H1 (cell line): ENCODE results near the gene BCL2.

Experiments
- CHD1 ChIP-seq: IDR thresholded peaks from 2 replicates; pipeline ENCODE4 v1.6.1; 2012; ENCODE audit warnings: low read depth, low read length, improper control_type of control experiment
- EZH2 ChIP-seq: fragments of 200-600 bp; sonication (generic); IDR thresholded peaks from 2 replicates; pipeline ENCODE4 v1.7.1; 2012; ENCODE audit warnings: low read depth, mild to moderate bottlenecking, moderate library complexity, low read length, inconsistent platforms; ENCODE audit not compliant: severe bottlenecking
- GABPA ChIP-seq: IDR thresholded peaks from 2 replicates; pipeline ENCODE4 v1.6.1; 2011; ENCODE audit warnings: mild to moderate bottlenecking, low read length, moderate library complexity, borderline replicate concordance; ENCODE audit not compliant: insufficient read depth
- HDAC6 ChIP-seq: IDR thresholded peaks from one replicate; pipeline ENCODE4 v1.7.1; 2012; ENCODE audit warnings: low read depth, mild to moderate bottlenecking, inconsistent platforms, low read length, moderate library complexity
- POLR2AphosphoS5 ChIP-seq: IDR thresholded peaks from 2 replicates; pipeline ENCODE4 v1.6.1; 2011; ENCODE audit warnings: low read depth, low read length
- RFX5 ChIP-seq: IDR thresholded peaks from 2 replicates; pipeline ENCODE4 v1.6.1; 2011; ENCODE audit warnings: low read depth, low read length, improper control_type of control experiment, borderline replicate concordance
- SIN3A ChIP-seq, 2 experiments: IDR thresholded peaks in 1 of 2; conservative IDR thresholded peaks in 1 of 2; 2 replicates each; pipeline ENCODE4 v1.6.1; 2011 to 2012; ENCODE audit warnings: low read length in 2 of 2, improper control_type of control experiment in 1 of 2, low read depth in 1 of 2, mild to moderate bottlenecking in 1 of 2
- SIX5 ChIP-seq: IDR thresholded peaks from 2 replicates; pipeline ENCODE4 v1.6.1; 2011; ENCODE audit warnings: mild to moderate bottlenecking, low read depth, low read length
- SP1 ChIP-seq: IDR thresholded peaks from 2 replicates; pipeline ENCODE4 v1.6.1; 2011; ENCODE audit warnings: low read depth, low read length
- TAF1 ChIP-seq: IDR thresholded peaks from 2 replicates; pipeline ENCODE4 v1.6.1; 2011; ENCODE audit warnings: mild to moderate bottlenecking, low read depth, low read length
- YY1 ChIP-seq: IDR thresholded peaks from 2 replicates; pipeline ENCODE4 v1.6.1; 2011; ENCODE audit warnings: low read depth, mild to moderate bottlenecking, low read length
- ZNF274 ChIP-seq: IDR thresholded peaks from 2 replicates; pipeline ENCODE4 v1.7.0; 2012; ENCODE audit warnings: low read length, borderline replicate concordance; ENCODE audit errors: extremely low read depth
- TF ChIP-seq, protein P1 (sequence below), 3 experiments: IDR thresholded peaks; 1 replicate in 2 of 3; 2 replicates in 1 of 3; pipeline versions ENCODE4 v1.5.1 to v1.6.1; 2011; ENCODE audit warnings: low read length in 3 of 3, mild to moderate bottlenecking in 3 of 3, inconsistent platforms in 2 of 3, low read depth in 1 of 3, moderate library complexity in 1 of 3; ENCODE audit not compliant: insufficient read depth in 1 of 3; ENCODE audit errors: control extremely low read depth in 1 of 3
- TF ChIP-seq, protein P2 (sequence below): IDR thresholded peaks from 2 replicates; pipeline ENCODE4 v1.6.1; 2011; ENCODE audit warnings: low read length, improper control_type of control experiment

DNA sequence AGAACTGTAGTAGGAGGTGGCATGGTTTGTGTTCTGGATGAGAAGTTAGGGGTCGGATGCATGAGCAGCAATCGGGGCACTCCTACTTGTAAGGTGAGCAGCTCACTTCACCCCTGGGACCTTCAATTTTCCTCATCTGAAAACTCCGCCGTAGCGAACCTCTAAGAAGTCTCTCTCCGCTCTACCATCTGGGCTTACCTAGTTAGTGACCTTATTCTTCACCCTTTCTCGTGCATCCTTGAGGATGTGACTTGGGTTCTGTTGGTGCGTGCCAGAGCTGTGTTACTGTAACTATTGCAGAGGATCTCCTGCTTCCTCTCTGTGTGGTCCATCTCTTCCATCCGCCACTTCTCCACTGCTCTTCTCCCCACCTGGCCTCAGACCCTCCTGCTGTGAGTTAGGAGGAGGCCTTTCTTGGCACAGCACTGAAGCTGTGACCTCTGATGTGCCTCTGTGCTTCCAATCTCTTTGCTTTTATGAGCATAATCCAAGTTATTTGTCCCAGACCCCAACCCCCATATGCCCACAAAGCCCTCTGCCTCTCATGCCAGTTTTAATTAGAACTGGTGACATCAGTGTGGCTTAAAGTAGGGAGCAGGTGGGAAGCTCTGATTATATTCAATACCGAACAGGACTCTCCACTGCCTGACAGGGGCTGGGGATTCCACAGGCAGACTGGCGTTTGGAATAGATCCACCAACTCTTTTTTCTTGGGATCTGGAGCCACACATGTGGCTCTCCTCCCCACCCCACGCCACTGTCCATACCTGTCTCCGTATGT, 178.4 kb downstream of the BCL2 start:
- TF ChIP-seq HDAC6 (no peak), TAF1 (no peak), SIN3A (conservative IDR thresholded peaks at IDR 0.05 in 1 of 2, IDR thresholded peaks at IDR 0.05 in 1 of 2; ENCODE audit: low read depth in 1 of 2, low read length in 2 of 2) (no peak), POLR2AphosphoS5 (no peak), CHD1 (no peak), YY1 (no peak), EZH2 (no peak), RFX5 (no peak), SP1 (no peak), GABPA (no peak), ZNF274 (no peak), SIX5 (no peak)
- TF ChIP-seq, protein P1, sequence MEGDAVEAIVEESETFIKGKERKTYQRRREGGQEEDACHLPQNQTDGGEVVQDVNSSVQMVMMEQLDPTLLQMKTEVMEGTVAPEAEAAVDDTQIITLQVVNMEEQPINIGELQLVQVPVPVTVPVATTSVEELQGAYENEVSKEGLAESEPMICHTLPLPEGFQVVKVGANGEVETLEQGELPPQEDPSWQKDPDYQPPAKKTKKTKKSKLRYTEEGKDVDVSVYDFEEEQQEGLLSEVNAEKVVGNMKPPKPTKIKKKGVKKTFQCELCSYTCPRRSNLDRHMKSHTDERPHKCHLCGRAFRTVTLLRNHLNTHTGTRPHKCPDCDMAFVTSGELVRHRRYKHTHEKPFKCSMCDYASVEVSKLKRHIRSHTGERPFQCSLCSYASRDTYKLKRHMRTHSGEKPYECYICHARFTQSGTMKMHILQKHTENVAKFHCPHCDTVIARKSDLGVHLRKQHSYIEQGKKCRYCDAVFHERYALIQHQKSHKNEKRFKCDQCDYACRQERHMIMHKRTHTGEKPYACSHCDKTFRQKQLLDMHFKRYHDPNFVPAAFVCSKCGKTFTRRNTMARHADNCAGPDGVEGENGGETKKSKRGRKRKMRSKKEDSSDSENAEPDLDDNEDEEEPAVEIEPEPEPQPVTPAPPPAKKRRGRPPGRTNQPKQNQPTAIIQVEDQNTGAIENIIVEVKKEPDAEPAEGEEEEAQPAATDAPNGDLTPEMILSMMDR (IDR thresholded peaks at IDR 0.05; ENCODE audit: control extremely low read depth in 1 of 3, insufficient read depth in 1 of 3, low read depth in 1 of 3, low read length in 3 of 3) = no peak
- TF ChIP-seq, protein P2, sequence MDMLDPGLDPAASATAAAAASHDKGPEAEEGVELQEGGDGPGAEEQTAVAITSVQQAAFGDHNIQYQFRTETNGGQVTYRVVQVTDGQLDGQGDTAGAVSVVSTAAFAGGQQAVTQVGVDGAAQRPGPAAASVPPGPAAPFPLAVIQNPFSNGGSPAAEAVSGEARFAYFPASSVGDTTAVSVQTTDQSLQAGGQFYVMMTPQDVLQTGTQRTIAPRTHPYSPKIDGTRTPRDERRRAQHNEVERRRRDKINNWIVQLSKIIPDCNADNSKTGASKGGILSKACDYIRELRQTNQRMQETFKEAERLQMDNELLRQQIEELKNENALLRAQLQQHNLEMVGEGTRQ = no peak
